Motor neuron (in vitro differentiated cells): ENCODE results near the gene JMJD6. TPM values are rescaled to one million over a fixed set of nuclear protein-coding genes. Genes with fewer than 3 reads are reported as not detected.
"Not testable (repeated sequence)": the region's sequence is repeated elsewhere in the genome, so short reads cannot be mapped to it uniquely, and the experiment has no call there.

Experiments
- ATAC-seq, 8 experiments: fragments of 200-7000 bp; cut with Tn5 transposase; replicated peaks in 6 of 8; 2 replicates each; pipeline ENCODE4 v1.8.0; 2021; ENCODE audit warnings: mild to moderate bottlenecking in 8 of 8, moderate library complexity in 8 of 8
- H3K27ac ChIP-seq, 2 donors: fragments of 250-450 bp; sonication (Bioruptor Pico); 2 replicates each; pipeline ENCODE4 v1.9.0; 2021; ENCODE audit warnings: antibody characterized with exemption in 2 of 2, mild to moderate bottlenecking in 2 of 2, moderate library complexity in 1 of 2
- H3K4me1 ChIP-seq, 2 donors: fragments of 250-450 bp; sonication (Bioruptor Pico); replicated peaks in 1 of 2; 2 replicates each; pipeline ENCODE4 v1.6.1; 2021; ENCODE audit warnings: antibody characterized with exemption in 2 of 2, mild to moderate bottlenecking in 2 of 2, moderate library complexity in 1 of 2
- H3K4me3 ChIP-seq, 5 donors: fragments of 250-450 bp; sonication (Bioruptor Pico); 2 replicates each; pipeline ENCODE4 v1.9.0; 2021; ENCODE audit warnings: antibody characterized with exemption in 5 of 5, mild to moderate bottlenecking in 5 of 5, moderate library complexity in 4 of 5
- WGBS, 10 experiments: fragments of 450-650 bp; shearing (Covaris generic); methylation state at CpG; one replicate each; pipeline ENCODE4 v1.0.0; 2022; 5-methylcytosine and 5-hydroxymethylcytosine counted together
- in situ Hi-C, 9 experiments: fragments of 400-800 bp; cut with MboI; loops; one replicate each; pipeline ENCODE4 v1.15.0; 2021; ENCODE audit warnings: low sequenced_read_pairs in 9 of 9, low pct_unique_long_range_greater_than_20kb in 2 of 9; ENCODE audit not compliant: unreplicated experiment in 9 of 9
- total RNA-seq, 8 experiments: library from RNA; unstranded; fragments of 300-600 nt; gene quantifications; 2 replicates each; pipeline versions ENCODE4 v1.2.3 to v1.2.4, GENCODE V29; 2022

Gene JMJD6
- total RNA-seq, 8 experiments from 2014 or later, result 20.8 to 45.5 (median 26.5) TPM

GRCh38 chr17:76720941-76721340 lies 5.5 kb downstream of the JMJD6 start:
- no peak overlapping the region for H3K27ac ChIP-seq
- no peak overlapping the region for H3K4me3 ChIP-seq
- 80 to 100% (median 95%) methylated on average over 1 to 7 of the region's 9 CpGs; no CpG with 5 or more reads in 2 of the 10 experiments for WGBS, 10 experiments
- peaks cover 12 to 16% of the 10 kb centered on the region in 2 donors for H3K4me1 ChIP-seq
- in situ Hi-C loops, result loop anchor here in 2 of 9 experiments (25.0 kb wide), 1 partner anchor 184 kb away; the partner anchor contains the start of genes CYGB (in 2 of the 2) and PRCD (in 2 of the 2)
- no peak for ATAC-seq

GRCh38 chr17:76720211-76720610 lies 6.2 kb downstream of the JMJD6 start:
- Histone ChIP-seq H3K4me1 (peaks cover 8 to 13% of the 10 kb centered on the region in 2 donors), H3K4me3 (no peak overlapping the region), H3K27ac (no peak overlapping the region)
- in situ Hi-C loops, result loop anchor here in 2 of 9 experiments (25.0 kb wide), 1 partner anchor 183 kb away; the partner anchor contains the start of genes CYGB (in 2 of the 2) and PRCD (in 2 of the 2)
- 75 to 100% (median 93%) methylated on average over 1 to 8 of the region's 9 CpGs; no CpG with 5 or more reads in 5 of the 10 experiments for WGBS, 10 experiments
- ATAC-seq, result no peak

DNA sequence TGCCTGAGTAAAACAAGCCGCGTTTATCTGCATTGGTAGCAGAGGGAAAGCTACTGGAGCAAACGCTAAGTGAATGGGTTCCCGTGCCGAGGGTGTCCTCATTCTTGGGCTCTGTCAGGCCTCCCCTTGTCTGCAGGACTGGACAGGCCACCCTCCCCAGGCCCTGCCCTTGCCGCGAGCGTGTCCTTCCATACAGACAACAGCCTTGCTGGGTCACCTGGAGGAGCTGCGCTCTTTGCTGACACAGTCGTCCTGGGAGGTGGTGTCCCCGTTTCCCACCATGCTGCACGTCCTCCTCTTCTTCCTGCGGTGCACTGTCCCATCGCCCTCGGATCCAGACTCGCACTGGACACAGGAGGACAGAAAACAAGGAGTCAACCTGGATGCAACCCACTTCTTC lies 7.9 kb downstream of the JMJD6 start:
- in situ Hi-C loops, result loop anchor here in 2 of 9 experiments (25.0 kb wide), 1 partner anchor 181 kb away; the partner anchor contains the start of genes CYGB (in 2 of the 2) and PRCD (in 2 of the 2)
- Histone ChIP-seq H3K27ac (no peak overlapping the region), H3K4me3 (no peak overlapping the region), H3K4me1 (no peaks in the 10 kb centered on the region)
- 80 to 100% (median 94%) methylated on average over 1 to 15 of the region's 16 CpGs; no CpG with 5 or more reads in 4 of the 10 experiments for WGBS, 10 experiments
- ATAC-seq, result peak in 4 of 8 experiments; percentile 2 to 27 (median 10)

DNA sequence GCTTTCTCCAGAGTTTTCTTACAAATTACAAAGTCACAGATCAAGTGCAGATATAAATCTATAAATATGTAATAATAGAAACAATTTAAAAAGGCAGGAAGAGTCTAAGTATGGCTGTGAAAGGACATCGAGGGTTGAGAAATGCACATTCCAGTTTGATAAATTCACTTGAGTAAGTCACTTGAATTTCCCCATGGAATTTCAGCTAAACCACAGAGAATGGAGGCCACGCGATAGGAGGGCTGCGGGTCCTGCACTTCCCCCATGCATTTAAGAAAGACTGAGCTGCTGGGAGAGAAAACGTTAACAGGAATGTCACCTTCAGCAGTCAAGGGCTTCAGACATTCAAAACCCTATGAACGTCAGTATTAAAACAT lies 9.6 kb downstream of the JMJD6 start:
- in situ Hi-C loops, result loop anchor here in 2 of 9 experiments (25.0 kb wide), 1 partner anchor 180 kb away; the partner anchor contains the start of genes CYGB (in 2 of the 2) and PRCD (in 2 of the 2)
- no peak overlapping the region for H3K27ac ChIP-seq
- ATAC-seq, result no peak
- 4 to 96% (median 60%) methylated on average over 1 to 6 of the region's 6 CpGs; no CpG with 5 or more reads in 3 of the 10 experiments for WGBS, 10 experiments
- peaks cover 0 to under 1% of the 10 kb centered on the region in 2 donors for H3K4me1 ChIP-seq
- H3K4me3 ChIP-seq, result no peak overlapping the region

DNA sequence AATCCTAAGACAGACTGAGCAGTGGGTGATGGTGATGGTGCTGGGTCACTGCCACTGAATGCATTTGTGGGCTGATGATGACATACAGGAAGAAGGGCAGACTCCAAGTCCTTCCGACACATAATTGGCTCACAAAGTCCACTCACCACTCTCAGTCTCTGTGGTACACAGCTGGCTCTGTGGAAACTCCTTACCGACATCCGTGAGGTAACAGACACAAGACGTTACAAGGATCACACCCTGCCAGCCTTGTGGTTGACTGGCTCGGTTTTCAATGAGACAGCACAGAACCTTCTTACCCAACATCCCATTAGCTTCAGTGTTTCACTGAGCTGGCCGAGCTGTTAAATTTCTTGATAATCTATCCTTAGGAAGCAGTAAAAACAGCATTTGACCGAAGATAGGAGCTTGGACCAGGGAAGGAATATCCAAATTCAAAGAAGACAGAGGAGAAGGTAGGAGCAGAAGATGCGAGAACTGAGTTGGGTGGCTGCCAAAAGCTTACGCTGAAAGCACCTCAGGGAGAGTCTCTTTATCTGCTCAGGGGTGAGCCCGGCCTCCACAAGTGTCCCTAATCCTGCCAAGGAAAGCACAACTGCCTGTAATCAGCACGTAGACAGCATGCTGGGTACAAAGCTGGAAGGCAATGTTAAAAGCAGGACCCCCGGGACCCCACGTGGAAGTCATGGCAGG lies 10.1 kb downstream of the JMJD6 start:
- in situ Hi-C loops, result loop anchor here in 2 of 9 experiments (25.0 kb wide), 1 partner anchor 179 kb away; the partner anchor contains the start of genes CYGB (in 2 of the 2) and PRCD (in 2 of the 2)
- ATAC-seq, result peak in 2 of 8 experiments; percentile 62 to 78
- no peak overlapping the region for H3K27ac ChIP-seq
- no peak overlapping the region for H3K4me3 ChIP-seq
- 29 to 98% (median 89%) methylated on average over 1 to 11 of the region's 13 CpGs for WGBS, 10 experiments
- peaks cover 4 to 6% of the 10 kb centered on the region in 2 donors for H3K4me1 ChIP-seq

GRCh38 chr17:76715496-76715830 lies 10.9 kb downstream of the JMJD6 start:
- no peak for ATAC-seq
- Histone ChIP-seq H3K4me1 (peaks cover 8 to 10% of the 10 kb centered on the region in 2 donors), H3K4me3 (no peak overlapping the region), H3K27ac (no peak overlapping the region)
- in situ Hi-C loops, result loop anchor here in 2 of 9 experiments (25.0 kb wide), 1 partner anchor 178 kb away; the partner anchor contains the start of genes CYGB (in 2 of the 2) and PRCD (in 2 of the 2)
- 93 to 100% (median 100%) methylated on average over 1 to 2 of the region's 2 CpGs; no CpG with 5 or more reads in 5 of the 10 experiments for WGBS, 10 experiments

- Histone ChIP-seq H3K4me1 (peaks cover 8 to 10% of the 10 kb centered on the region in 2 donors), H3K27ac (no peak overlapping the region), H3K4me3 (no peak overlapping the region)
- 0 to 60% (median 33%) methylated on average over 1 to 3 of the region's 4 CpGs; no CpG with 5 or more reads in 1 of the 10 experiments for WGBS, 10 experiments
- no peak for ATAC-seq
- in situ Hi-C loops, result loop anchor here in 2 of 9 experiments (25.0 kb wide), 1 partner anchor 178 kb away; the partner anchor contains the start of genes CYGB (in 2 of the 2) and PRCD (in 2 of the 2)
Measured at GRCh38 chr17:76714822-76715495, 11.4 kb downstream of the JMJD6 start.

DNA sequence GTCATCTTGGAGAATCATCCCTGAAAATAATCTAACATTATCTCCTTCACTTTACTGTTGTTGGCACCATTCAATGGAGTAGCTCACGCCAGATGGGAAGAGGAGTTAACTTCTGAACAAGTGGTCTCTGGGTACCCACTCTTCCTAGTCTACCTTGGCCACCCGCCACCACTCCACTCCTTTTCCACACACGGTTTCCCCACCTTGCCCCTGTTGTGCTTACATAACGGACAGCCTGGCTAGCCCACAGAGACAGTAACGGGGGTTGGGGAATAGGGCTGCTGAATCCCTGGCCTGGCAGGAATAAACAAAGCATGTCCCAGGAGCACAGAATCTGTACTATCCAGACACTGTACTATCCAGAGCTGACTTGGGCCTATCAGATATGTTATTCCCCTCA lies 12.1 kb downstream of the JMJD6 start:
- no peak overlapping the region for H3K27ac ChIP-seq
- peaks cover 10 to 12% of the 10 kb centered on the region in 2 donors for H3K4me1 ChIP-seq
- in situ Hi-C loops, result loop anchor here in 2 of 9 experiments (25.0 kb wide), 1 partner anchor 177 kb away; the partner anchor contains the start of genes CYGB (in 2 of the 2) and PRCD (in 2 of the 2)
- H3K4me3 ChIP-seq, result no peak overlapping the region
- WGBS, 10 experiments, result 57 to 100% (median 89%) methylated on average over 1 to 4 of the region's 5 CpGs; no CpG with 5 or more reads in 3 of the 10 experiments
- ATAC-seq, result no peak

- no peak for ATAC-seq
- 83 to 100% (median 93%) methylated on average over 1 to 6 of the region's 7 CpGs; no CpG with 5 or more reads in 3 of the 10 experiments for WGBS, 10 experiments
- H3K4me1 ChIP-seq, result peaks cover 14 to 17% of the 10 kb centered on the region in 2 donors
- no peak overlapping the region for H3K27ac ChIP-seq
- H3K4me3 ChIP-seq, result no peak overlapping the region
- in situ Hi-C loops, result loop anchor here in 2 of 9 experiments (25.0 kb wide), 1 partner anchor 176 kb away; the partner anchor contains the start of genes CYGB (in 2 of the 2) and PRCD (in 2 of the 2)
Measured at GRCh38 chr17:76713765-76714164, 12.6 kb downstream of the JMJD6 start.

- H3K4me3 ChIP-seq, ATAC-seq, H3K27ac ChIP-seq: not testable (repeated sequence)
- WGBS, 10 experiments, result 60 to 100% (median 87%) methylated on average over 1 to 7 of the region's 7 CpGs; no CpG with 5 or more reads in 1 of the 10 experiments
- in situ Hi-C loops, result loop anchor here in 2 of 9 experiments (25.0 kb wide), 1 partner anchor 175 kb away; the partner anchor contains the start of genes CYGB (in 2 of the 2) and PRCD (in 2 of the 2)
- H3K4me1 ChIP-seq, result peaks cover 28 to 29% of the 10 kb centered on the region in 2 donors
Measured at GRCh38 chr17:76712321-76712720, 14.1 kb downstream of the JMJD6 start.

DNA sequence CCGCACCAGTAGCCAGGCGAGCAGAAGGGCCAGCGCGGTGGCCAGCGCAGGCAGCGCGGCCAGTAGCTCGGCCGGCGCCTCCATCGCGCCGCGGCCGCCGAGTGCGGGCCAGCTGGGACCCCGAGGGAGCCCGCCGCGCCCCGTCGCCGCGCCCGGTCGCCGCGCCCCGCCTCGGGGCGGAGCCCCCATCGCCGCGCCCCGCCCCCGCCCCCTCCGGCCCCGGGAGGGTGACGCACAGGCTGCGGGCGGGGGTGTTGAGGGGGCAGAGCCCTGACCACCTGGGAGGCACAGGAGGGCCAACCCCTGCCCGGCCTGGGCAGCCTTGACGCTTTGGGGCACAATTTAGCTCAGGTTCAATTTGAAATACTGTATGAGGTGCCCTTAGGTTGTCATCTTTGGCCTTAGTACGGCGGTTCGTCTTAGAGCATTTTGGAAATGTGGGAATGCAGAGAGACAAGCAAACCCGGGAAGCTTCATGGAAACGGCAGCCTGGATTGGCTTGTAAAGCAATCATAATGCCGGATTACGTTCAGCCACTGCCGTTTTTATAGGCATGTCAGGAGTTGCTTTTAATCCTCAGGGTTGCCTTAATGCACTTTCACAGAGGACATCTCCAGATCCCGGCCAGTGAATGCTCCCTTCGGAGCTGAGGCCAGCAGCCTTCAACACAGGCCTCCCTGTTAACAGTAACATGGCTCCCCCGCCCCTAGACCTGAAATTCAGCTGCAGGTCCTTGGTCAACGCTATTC lies 15.4 kb downstream of the JMJD6 start, which contains the start of gene MXRA7:
TSS of gene MXRA7 (minus strand) at position 103 of the 749 bp plus-strand sequence. CDS start at position 84, 19 bp downstream.
- Histone ChIP-seq H3K27ac (peak within 1 kb of the TSS; percentile 79 to 98), H3K4me3 (peak within 1 kb of the TSS; percentile 58 to 89 (median 69)), H3K4me1 (peaks cover 30 to 32% of the 10 kb centered on the region in 2 donors)
- in situ Hi-C loops, result loop anchor here in 2 of 9 experiments (25.0 kb wide), 1 partner anchor 174 kb away; the partner anchor contains the start of genes CYGB (in 2 of the 2) and PRCD (in 2 of the 2)
- ATAC-seq, result peak; percentile 32 to 62 (median 52)
- 0 to 41% (median 13%) methylated on average over 1 to 11 of the region's 56 CpGs; no CpG with 5 or more reads in 3 of the 10 experiments for WGBS, 10 experiments
